Hepatocyte (in vitro differentiated cells): Measurements from ENCODE around the gene KDM8. TPM values are rescaled to one million over a fixed set of nuclear protein-coding genes. Genes with fewer than 3 reads are reported as not detected.

Source experiments
- DNase-seq: peaks from one replicate; pipeline ENCODE4 v3.0.0-alpha.2; 2016; ENCODE audit warnings: low spot score
- H2AFZ ChIP-seq: fragments of 200-600 bp; sonication (generic); 2 replicates; pipeline ENCODE4 v1.6.0; 2016; ENCODE audit warnings: antibody characterized with exemption, mild to moderate bottlenecking
- H3K27ac ChIP-seq: fragments of 200-600 bp; sonication (generic); 2 replicates; pipeline ENCODE4 v1.5.1; 2016; ENCODE audit warnings: mild to moderate bottlenecking
- H3K27me3 ChIP-seq: fragments of 200-600 bp; sonication (generic); 2 replicates; pipeline ENCODE4 v1.6.1; 2016
- H3K36me3 ChIP-seq: fragments of 200-600 bp; sonication (generic); replicated peaks from 2 replicates; pipeline ENCODE4 v1.5.1; 2016; ENCODE audit warnings: low read depth; ENCODE audit not compliant: insufficient read depth
- H3K4me1 ChIP-seq: fragments of 200-600 bp; sonication (generic); 2 replicates; pipeline ENCODE4 v1.5.1; 2016; ENCODE audit warnings: mild to moderate bottlenecking, moderate library complexity; ENCODE audit not compliant: insufficient read depth
- H3K4me2 ChIP-seq: fragments of 200-600 bp; sonication (generic); 2 replicates; pipeline ENCODE4 v1.6.0; 2016
- H3K4me3 ChIP-seq: fragments of 200-600 bp; sonication (generic); 2 replicates; pipeline ENCODE4 v1.5.1; 2016; ENCODE audit warnings: mild to moderate bottlenecking
- H3K79me2 ChIP-seq: fragments of 200-600 bp; sonication (generic); 2 replicates; pipeline ENCODE4 v1.6.0; 2017; ENCODE audit warnings: mild to moderate bottlenecking
- H3K9me2 ChIP-seq: fragments of 200-600 bp; sonication (generic); replicated peaks from 2 replicates; pipeline ENCODE4 v1.6.0; 2017; ENCODE audit warnings: mild to moderate bottlenecking; ENCODE audit not compliant: insufficient read depth
- H3K9me3 ChIP-seq: fragments of 200-600 bp; sonication (generic); 2 replicates; pipeline ENCODE4 v1.5.1; 2016; ENCODE audit warnings: low read depth, mild to moderate bottlenecking
- H4K20me1 ChIP-seq: fragments of 200-600 bp; sonication (generic); 2 replicates; pipeline ENCODE4 v1.6.0; 2016; ENCODE audit warnings: mild to moderate bottlenecking; ENCODE audit not compliant: insufficient read depth, poor library complexity, severe bottlenecking
- EZH2 ChIP-seq: fragments of 200-600 bp; sonication (generic); IDR thresholded peaks from 2 replicates; pipeline ENCODE4 v1.6.1; 2016; ENCODE audit warnings: antibody characterized with exemption, mild to moderate bottlenecking, borderline replicate concordance
- EZH2phosphoT487 ChIP-seq: fragments of 200-600 bp; sonication (generic); IDR thresholded peaks from one replicate; pipeline ENCODE4 v1.6.1; 2018; ENCODE audit warnings: antibody characterized with exemption, mild to moderate bottlenecking, low read depth, moderate library complexity; ENCODE audit not compliant: unreplicated experiment, severe bottlenecking
- WGBS: methylation state at CpG from one replicate; pipeline ENCODE4 v1.1.6; 2016; ENCODE audit warnings: low lambda C conversion rate; ENCODE audit errors: missing lambda C conversion rate; 5-methylcytosine and 5-hydroxymethylcytosine counted together
- polyA plus RNA-seq: library from polyadenylated mRNA; unstranded; fragments of >200 nt; fragmentation: Nextera tagmentation; extraction: Ambion mirVana; gene quantifications from 2 replicates; pipeline ENCODE4 v1.2.1, GENCODE V29; 2016
- total RNA-seq: library from RNA; depleted of rRNA; stranded (reverse); fragments of >200 nt; gene quantifications from 2 replicates; pipeline ENCODE4 v1.2.3, GENCODE V29; 2014
- TF ChIP-seq, protein P1 (sequence below): fragments of 200-600 bp; sonication (generic); IDR thresholded peaks from 2 replicates; pipeline ENCODE4 v1.5.1; 2016; ENCODE audit warnings: antibody characterized with exemption, mild to moderate bottlenecking; ENCODE audit not compliant: poor library complexity

KDM8 gene
- total and polyA plus RNA-seq, 2 experiments from 2014 or later: 7.2 to 9.7 TPM

DNA sequence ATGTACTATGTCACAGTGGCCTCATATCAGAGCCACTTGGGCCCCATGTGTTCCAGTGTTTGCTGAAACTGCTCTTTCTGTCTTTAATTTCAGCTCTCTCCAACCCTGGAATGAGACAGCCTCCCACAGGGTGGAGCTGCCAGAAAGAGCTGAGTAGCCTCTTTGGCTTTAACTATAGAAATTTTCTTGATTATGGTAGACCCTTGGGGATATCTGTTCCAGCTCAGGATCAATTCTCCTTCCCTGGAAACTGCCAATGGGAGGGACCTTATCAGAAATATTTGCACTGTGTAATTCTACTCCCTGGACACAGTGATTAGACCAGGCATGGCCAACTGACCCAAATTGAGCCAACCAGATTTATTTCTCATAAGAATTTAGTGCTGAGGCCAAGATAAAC is 39.0 kb upstream of the KDM8 start:
- H3K4me3 ChIP-seq: no peak overlapping the region
- H3K9me3 ChIP-seq: no peaks in the 10 kb centered on the region
- H3K4me2 ChIP-seq: no peak overlapping the region
- no peaks in the 10 kb centered on the region for H3K4me1 ChIP-seq
- no peaks in the 10 kb centered on the region for H3K9me2 ChIP-seq
- no peaks in the 10 kb centered on the region for H3K27me3 ChIP-seq
- H3K79me2 ChIP-seq: no peaks in the 10 kb centered on the region
- no peak for DNase-seq
- no peak overlapping the region for H3K27ac ChIP-seq
- no peaks in the 10 kb centered on the region for H4K20me1 ChIP-seq
- TF ChIP-seq, protein P1, sequence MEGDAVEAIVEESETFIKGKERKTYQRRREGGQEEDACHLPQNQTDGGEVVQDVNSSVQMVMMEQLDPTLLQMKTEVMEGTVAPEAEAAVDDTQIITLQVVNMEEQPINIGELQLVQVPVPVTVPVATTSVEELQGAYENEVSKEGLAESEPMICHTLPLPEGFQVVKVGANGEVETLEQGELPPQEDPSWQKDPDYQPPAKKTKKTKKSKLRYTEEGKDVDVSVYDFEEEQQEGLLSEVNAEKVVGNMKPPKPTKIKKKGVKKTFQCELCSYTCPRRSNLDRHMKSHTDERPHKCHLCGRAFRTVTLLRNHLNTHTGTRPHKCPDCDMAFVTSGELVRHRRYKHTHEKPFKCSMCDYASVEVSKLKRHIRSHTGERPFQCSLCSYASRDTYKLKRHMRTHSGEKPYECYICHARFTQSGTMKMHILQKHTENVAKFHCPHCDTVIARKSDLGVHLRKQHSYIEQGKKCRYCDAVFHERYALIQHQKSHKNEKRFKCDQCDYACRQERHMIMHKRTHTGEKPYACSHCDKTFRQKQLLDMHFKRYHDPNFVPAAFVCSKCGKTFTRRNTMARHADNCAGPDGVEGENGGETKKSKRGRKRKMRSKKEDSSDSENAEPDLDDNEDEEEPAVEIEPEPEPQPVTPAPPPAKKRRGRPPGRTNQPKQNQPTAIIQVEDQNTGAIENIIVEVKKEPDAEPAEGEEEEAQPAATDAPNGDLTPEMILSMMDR: no peak
- TF ChIP-seq EZH2phosphoT487: no peak
- TF ChIP-seq EZH2: no peak
- no peak overlapping the region for H2AFZ ChIP-seq
- H3K36me3 ChIP-seq: no peaks in the 10 kb centered on the region

DNA sequence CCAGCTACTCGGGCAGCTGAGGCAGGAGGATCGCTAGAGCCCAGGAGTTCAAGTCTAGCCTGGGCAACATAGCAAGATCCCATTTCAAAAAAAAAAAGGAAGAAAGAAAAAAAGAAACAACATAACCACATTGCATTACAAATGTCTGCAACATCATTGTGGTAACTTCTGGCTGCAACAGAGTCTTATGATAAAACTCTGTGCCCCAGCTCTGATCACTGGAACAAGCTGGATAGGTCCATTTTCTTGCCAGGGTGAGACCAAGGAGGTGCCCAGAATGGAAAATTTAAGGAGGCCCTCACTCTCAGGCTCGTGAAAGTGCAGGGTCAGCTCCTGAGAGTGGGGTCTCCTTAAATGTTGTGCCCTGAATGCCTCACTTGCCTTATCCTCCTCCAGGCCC is 37.8 kb upstream of the KDM8 start:
- no peaks in the 10 kb centered on the region for H4K20me1 ChIP-seq
- no peaks in the 10 kb centered on the region for H3K4me1 ChIP-seq
- 88% methylated on average over 3 of the region's 3 CpGs for WGBS
- H3K27me3 ChIP-seq: no peaks in the 10 kb centered on the region
- H3K4me2 ChIP-seq: no peak overlapping the region
- no peak overlapping the region for H2AFZ ChIP-seq
- no peak overlapping the region for H3K4me3 ChIP-seq
- no peaks in the 10 kb centered on the region for H3K9me3 ChIP-seq
- TF ChIP-seq EZH2phosphoT487 (no peak), EZH2 (no peak)
- TF ChIP-seq, protein P1: no peak
- no peaks in the 10 kb centered on the region for H3K36me3 ChIP-seq
- H3K9me2 ChIP-seq: no peaks in the 10 kb centered on the region
- H3K79me2 ChIP-seq: no peaks in the 10 kb centered on the region
- no peak for DNase-seq
- no peak overlapping the region for H3K27ac ChIP-seq

DNA sequence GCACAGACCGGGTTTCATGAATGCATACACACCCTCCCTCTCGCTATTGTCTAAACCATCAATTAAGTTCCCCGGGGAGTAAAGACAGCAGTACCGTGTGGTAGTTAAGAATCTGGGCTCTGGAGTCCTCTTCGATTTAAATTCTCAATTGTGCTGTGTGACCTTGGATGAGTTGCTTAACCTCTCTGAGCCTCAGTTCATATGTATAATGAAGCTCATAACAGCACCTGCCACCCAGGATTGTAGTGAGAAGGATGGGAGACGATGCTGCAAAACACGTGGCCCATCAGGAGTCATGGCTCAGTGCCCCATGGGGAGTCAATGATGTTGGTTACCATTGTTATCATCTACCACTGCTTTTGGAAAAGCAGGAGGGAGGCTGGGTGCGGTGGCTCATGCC is 34.5 kb upstream of the KDM8 start:
- Histone ChIP-seq H3K9me2 (no peaks in the 10 kb centered on the region), H3K36me3 (no peaks in the 10 kb centered on the region), H3K4me3 (no peak overlapping the region), H4K20me1 (no peaks in the 10 kb centered on the region), H2AFZ (no peak overlapping the region), H3K4me1 (no peaks in the 10 kb centered on the region), H3K9me3 (no peaks in the 10 kb centered on the region), H3K4me2 (no peak overlapping the region), H3K27me3 (no peaks in the 10 kb centered on the region), H3K27ac (no peak overlapping the region), H3K79me2 (no peaks in the 10 kb centered on the region)
- TF ChIP-seq, protein P1: no peak
- TF ChIP-seq EZH2 (no peak), EZH2phosphoT487 (no peak)
- no peak for DNase-seq
- WGBS: 93% methylated on average over 8 of the region's 8 CpGs

- TF ChIP-seq, protein P1: peak; percentile 33
- TF ChIP-seq EZH2: no peak
- H2AFZ ChIP-seq: no peak overlapping the region
- no peaks in the 10 kb centered on the region for H3K36me3 ChIP-seq
- no peaks in the 10 kb centered on the region for H4K20me1 ChIP-seq
- no peaks in the 10 kb centered on the region for H3K9me3 ChIP-seq
- WGBS: 60% methylated on average over 5 of the region's 6 CpGs
- no peaks in the 10 kb centered on the region for H3K4me1 ChIP-seq
- DNase-seq: peak; percentile 34
- H3K79me2 ChIP-seq: no peaks in the 10 kb centered on the region
- H3K9me2 ChIP-seq: no peaks in the 10 kb centered on the region
- no peak overlapping the region for H3K4me3 ChIP-seq
- no peak overlapping the region for H3K4me2 ChIP-seq
- H3K27ac ChIP-seq: no peak overlapping the region
- H3K27me3 ChIP-seq: no peaks in the 10 kb centered on the region
These were observed 33.7 kb upstream of the KDM8 start for GRCh38 chr16:27169511-27170071.
